RKO (cell line): Measurements from ENCODE around the gene DMTF1.
"Not testable (repeated sequence)": the region's sequence is repeated elsewhere in the genome, so short reads cannot be mapped to it uniquely, and the experiment has no call there.

Experiments used
- DNase-seq: peaks from one replicate; pipeline ENCODE4 v3.0.0-alpha.2; 2016; ENCODE audit warnings: low spot score

DMTF1 gene

GRCh38 chr7:87226495-87226894 lies 74.2 kb downstream of the DMTF1 start:
- no peak for DNase-seq

DNA sequence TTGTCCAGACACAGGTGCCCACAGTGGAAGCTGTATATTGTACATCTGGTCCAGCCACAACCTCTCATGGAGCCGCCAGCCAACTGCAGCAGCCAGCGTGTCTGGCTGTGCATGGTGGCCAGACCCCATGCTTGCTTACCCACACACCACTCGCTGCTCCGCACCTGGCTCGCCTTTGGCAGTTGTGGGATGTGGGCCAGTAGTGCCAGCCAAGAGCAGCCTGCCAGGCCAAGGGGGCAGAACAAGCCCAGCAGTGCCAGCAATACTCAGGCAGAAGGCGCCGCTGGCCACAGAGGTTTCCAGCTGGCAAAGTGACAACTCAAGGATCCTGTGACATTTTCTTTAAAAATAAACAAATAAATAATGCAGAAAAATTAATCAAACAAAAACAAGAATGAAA lies 79.0 kb downstream of the DMTF1 start:
- DNase-seq = no peak

- DNase-seq = no peak
Measured at GRCh38 chr7:87231711-87232110, 79.5 kb downstream of the DMTF1 start.

DNA sequence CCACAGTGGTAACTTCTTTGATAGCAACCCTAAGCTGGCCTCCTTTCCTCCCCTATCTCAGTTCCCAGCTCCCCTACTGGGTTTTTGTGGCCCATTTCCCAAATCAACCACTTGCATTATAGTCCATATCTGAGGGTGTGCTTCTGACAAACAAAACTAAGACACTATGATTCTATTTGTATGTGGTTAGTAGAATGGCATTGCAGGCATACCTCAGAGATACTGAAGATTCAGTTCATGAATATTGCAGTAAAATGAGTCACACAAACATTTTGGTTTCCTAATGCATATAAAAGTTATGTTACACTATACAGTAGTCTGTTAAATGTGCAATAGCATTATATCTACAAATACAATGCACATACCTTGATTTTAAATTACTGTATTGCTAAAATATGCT lies 82.7 kb downstream of the DMTF1 start:
- no peak for DNase-seq

DNA sequence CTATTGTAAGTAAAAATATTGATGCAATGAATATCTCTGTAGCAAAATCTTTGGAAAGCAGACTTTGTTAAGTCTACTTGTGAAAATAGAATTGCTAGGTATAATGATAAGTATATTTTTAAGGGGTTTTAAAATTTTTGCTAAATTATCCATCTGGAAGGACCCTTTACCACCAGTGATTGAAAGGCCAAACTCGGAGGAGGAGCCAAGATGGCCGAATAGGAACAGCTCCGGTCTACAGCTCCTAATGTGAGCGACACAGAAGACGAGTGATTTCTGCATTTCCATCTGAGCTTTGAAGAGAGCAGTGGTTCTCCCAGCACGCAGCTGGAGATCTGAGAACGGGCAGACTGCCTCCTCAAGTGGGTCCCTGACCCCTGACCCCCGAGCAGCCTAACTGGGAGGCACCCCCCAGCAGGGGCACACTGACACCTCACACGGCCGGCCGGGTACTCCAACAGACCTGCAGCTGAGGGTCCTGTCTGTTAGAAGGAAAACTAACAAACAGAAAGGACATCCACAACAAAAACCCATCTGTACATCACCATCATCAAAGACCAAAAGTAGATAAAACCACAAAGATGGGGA lies 86.3 kb downstream of the DMTF1 start:
- not testable (repeated sequence) for DNase-seq

DNA sequence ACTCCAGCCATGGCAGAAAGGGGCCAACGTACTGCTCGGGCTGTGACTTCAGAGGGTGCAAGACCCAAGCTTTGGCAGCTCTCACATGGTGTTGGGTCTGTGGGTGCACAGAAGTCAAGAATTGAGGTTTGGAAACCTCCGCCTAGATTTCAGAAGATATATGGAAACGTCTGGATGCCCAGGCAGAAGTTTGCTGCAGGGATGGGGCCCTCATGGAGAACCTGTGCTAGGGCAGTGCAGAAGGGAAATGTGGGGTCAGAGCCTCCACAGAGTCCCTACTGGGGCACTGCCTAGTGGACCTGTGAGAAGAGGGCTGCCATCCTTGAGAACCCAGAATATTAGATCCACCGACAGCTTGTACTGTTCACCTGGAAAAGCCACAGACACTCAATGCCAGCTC lies 93.4 kb downstream of the DMTF1 start:
- DNase-seq = not testable (repeated sequence)
